Right renal cortex interstitium (tissue), 3 donors: ENCODE results near the gene SLC66A2. TPM values are rescaled to one million over a fixed set of nuclear protein-coding genes. Genes with fewer than 3 reads are reported as not detected.

Source experiments
- DNase-seq, 3 donors: peaks; one replicate each; pipeline ENCODE4 v3.0.0-alpha.2; 2013; ENCODE audit warnings: low read depth in 3 of 3, low spot score in 2 of 3
- polyA plus RNA-seq, 3 donors: library from polyadenylated mRNA; unstranded; fragments of 120-200 nt; gene quantifications; one replicate each; pipeline ENCODE4 v1.2.1, GENCODE V29; 2013; ENCODE audit not compliant: insufficient read length in 3 of 3

SLC66A2 gene
- polyA plus RNA-seq, 3 donors = 18.2 to 20.8 (median 20.3) TPM

DNA sequence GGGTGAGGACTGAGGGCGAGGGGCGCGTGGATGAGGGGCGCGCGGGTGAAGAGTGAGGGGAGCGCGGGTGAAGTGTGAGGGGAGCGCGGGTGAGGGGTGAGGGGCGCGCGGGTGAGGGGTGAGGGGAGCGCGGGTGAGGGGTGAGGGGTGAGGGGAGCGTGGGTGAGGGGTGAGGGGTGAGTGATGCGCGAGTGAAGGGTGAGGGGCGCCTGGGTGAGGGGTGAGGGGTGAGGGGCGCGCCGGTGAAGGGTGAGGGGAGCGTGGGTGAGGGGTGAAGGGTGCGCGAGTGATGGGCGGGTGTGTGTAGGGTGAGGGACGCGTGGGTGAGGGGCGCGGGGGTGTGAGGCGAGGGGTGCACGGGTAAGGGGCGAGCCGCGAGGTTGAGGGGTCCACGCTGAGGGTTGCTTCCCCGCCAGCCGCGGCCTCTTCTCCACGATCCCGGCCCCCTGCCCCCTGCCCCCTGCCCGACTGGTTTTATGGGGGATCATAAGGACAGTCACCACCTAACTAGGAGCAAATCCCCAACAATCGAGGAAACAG is 1.1 kb upstream of the SLC66A2 start:
- no peak for DNase-seq

DNA sequence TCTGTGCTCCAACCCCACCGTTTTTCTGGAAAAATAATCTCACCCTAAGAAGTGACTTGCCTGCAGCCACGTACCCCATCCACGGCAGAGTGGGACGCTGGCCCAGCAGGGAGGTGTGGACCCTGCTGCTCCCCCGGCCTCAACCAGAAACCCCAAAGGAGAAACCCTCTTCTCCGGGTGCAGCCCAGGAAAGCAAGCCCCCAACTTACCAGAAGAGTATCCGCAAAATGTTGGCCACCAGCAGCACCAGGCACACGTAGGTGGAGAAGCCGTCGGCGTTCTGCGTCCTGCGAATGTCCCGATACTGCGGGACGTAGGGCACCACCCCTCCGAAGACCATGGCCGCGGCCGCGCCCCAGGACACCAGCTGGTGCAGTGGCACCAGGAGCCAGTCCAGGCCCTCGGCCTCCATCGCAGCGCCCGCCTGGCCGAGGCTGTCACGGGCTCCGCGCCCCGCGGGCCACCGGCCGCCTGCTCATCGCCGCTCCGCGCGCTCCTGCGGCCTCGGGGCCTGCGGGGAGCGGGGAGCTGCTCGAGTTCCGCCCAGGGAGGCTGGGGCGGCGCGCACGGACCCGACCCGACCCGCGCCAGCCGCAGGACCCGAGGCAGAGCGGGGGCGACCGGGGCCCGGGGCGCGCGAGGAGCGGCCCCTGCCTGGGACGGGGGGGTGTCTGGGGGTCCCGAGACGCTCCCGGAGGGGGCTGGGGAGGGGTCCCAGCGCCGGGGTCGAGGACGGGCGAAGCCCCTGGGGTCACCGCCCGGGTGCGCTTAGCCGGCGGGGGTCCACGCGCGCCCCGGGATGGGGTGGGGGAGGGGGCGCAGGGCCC is 725 bp downstream of the SLC66A2 start:
- DNase-seq = no peak

DNA sequence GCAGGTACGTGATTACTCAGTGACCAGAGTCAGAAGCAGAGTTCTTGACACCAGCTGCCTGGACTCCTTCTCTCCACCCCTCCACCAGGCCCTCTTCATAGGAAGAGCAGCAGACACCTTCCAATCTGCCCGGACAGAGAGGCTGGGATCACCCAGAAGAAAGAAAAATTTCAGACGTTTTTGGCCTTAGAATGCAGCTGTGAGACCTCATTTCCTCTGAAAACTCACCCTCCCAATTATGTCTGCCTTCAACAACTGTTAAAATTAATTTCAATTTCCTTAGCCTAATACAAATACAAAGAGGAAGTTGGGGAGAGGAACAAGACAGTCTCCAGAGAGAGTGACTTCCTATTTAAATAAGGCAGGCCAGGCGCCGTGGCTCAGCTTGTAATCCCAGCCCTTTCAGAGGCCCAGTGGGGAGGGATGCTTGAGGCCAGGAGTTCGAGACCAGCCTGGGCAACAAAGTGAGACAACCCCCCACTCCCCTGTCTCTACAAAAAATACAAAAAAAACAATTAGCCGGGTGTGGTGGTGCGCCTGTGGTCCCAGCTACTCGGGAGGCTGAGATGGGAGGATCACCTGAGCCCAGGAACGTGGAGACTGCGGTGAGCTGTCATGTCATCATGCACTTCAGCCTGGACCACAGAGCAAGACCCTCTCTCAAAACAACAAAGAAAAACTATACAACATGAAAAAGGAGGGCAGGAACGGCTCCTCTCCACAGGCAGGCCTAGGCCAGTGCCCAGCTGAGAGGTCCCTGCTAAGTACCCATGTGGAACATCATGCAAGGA is 1.6 kb downstream of the SLC66A2 start:
- DNase-seq = no peak

DNA sequence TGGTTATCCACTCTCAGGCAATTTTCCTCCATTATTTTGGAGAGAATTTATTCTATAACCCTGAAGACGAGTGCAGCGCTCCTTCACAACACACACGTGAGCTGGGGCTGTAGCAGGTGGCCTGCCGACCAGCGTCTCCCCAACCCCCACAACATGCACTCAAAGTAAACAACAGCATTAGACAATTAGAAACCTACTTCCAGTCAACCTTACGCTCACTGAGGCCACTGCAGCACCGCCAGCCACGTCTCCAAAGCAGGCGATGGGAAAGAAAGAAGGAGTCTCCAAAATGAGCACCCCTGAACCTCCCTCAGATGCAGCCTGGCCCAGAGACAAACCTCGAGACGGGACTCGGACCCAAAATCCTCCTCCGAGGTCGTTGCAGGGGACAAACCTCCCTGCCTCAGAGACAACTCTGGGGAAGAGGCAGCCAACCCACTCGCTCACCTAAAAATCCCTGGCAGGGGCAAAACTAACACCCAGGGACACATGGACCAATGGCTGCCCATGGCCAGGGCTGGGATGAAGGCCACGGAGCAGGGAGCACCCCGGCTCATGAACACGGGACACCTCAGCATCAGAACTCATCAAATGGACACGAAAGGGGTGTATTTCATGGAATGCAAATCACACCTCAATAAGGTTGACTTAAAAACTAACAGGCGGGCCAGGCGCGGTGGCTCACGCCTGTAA is 2.6 kb downstream of the SLC66A2 start:
- DNase-seq = no peak

DNA sequence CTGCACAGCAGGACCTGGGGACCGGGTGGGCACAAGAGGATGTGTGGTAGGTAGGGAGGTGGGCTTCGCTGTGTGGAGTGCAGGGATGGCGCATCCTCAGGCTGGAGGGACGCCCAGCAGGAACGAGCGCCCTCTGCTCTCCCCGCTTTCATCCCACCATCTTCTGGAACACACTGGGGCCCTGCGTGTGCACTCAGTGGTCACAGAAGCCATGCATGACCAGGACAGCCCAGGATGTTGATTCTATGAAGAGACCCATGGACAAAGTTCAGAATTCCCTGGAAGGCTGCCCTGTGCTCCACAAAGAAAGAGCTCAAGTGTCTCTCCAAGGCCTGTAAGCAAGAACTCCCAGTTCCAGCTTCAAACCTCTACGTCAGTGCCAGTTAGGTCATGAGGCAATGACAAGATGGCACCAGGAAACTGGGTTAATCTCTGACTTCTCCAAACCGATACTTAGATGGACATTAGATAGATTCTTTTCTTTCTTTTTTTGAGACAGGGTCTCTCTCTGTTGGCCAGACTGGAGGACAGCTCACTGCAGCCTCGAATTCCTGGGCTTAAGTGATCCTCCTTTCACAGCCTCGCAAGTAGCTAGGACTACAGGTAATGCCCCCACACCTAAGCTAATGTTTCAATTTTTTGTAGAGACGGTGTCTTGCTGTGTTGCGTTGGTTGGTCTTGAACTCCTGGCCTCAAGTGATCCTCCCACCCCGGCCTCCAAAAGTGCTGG is 3.4 kb downstream of the SLC66A2 start:
- DNase-seq = no peak

DNA sequence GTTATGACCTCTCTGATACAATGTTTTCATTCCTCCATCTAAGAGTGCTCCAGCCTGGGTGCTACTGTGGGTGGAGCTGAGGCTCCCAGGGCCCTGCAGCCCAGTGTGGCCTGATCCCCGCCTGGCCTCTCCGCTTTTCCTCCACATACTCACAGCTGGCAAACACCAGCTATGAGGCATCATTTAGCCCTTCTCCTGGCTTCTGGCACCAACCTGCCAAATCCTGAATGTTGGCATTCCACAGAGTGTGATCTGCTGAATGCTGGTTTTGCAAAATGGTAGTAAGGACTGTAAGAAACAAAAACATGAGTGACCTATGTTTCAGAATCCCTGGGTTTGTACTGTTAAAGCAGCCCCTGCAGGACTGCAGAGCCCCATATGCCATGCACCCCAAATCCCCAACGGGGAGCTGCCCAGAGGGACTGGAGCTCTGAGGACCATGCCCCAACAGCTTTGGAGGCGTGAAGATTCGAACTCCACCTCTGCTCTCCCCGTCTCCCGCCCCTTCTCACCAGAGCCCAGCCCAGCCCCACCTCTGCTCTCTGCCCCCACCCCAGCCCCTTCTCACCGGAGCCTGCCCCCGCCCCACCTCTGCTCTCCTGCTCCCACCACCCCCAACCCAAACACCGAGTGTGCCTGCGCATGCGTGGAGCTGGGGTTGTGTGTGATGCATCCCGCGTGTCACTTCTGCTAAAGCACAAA is 4.2 kb downstream of the SLC66A2 start:
- no peak for DNase-seq

DNA sequence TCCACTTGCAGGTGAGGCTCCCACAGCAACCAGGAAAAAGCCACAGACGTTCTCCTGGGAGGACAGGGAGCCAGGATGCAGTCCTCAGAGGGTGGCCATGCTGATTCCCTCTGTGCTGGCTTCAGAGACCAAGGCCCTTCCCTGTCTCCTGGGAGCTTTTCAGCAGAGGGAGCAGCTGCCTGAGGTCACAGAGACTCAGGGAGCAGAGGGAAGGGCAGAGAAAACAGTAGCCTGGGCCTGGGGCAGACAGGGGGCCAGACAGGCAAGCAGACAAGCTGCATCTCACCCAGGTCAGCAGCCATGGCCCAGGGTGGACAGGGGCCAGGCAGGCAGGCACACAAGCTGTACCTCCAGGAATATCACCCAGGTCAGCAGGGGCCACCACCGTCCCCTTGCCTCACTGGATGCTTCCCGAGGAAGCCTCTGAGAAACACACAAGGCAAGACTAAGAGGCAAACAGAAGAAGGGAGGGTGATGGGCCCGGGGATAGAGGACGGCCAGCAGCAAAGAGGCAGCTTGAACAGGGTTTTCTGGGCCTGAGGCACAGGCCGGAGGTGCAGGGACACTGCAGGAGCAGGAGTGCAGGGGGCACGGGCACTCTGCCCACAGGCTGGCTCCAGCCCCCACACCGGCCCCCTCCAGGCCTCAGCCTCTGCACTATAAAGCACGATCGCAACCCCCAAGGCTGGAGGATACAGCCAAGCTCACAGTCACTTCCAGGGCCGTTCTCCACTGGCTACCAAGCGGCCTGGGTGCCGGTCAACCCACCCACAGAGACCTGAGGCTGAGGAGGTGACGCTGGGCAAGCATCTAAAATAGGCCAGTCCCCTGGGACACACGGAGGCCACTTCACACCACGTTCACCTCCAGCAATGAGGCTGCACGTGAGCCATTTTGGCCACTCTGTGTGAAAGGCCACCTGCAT is 6.1 kb downstream of the SLC66A2 start:
- DNase-seq = no peak

DNA sequence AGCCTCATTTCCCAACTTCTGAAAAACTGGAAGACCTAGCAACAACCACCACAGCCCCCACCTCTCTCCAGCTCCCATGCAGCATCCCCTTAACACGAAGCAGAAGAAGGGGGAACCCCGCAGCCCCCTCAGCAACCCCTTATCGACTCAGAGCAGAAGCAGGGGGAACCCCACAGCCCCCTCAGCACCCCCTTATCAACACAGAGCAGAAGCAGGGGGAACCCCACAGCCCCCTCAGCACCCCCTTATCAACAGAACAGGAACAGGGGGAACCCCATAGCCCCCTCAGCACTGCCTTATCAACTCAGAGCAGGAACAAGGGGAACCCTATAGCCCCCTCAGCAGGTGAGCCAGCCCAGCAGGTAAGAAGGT is 6.7 kb downstream of the SLC66A2 start:
- DNase-seq = no peak

DNA sequence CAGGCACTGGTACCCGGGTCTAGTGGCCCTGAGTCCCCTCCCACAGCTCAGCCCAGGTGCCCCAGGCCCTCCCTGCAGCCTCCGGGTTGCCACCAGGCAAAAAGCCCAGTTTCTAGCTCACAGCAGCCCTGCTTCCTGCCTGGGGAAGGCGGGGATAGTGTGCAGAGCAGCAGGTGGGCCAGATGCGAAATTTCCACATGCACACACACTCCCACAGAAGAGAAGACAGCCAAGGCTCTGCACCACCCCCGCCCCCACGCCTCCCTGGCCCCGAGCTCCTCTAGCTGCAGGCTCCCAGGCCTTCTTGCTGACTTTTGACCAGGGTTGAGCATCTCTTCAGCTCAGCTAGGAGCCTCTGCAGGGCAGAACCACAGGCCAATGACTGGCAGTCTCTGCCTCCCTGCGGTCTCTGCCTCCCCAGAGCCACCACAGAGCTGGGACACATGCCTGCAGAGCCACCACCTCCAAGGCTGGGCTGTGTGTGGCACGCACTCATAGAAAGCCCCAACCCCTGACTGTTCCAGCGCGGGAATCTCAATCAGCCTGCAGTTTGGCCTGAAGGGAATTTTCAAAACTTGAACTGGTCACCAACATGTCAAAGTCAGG is 7.2 kb downstream of the SLC66A2 start:
- DNase-seq = no peak

DNA sequence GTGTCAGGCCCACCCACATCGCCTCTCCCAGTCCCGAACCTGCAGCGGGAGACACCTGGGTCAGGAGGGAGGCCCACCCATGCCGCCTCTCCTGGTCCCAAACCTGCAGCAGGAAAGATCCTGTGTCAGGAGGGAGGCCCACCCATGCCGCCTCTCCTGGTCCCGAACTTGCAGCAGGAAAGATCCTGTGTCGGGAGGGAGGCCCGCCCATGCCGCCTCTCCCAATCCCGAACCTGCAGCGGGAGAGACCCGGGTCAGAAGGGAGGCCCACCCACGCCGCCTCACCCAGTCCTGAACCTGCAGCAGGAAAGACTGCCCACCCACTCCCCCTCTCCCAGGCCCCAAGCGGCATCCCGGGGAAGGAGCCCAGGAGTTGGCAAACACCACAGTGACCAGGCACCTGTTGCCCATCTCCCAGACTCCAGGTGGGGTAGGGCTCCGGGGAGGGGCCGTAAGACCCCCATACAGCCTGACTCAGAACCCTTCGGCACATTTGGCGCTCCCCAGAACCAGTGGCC is 7.8 kb downstream of the SLC66A2 start:
- no peak for DNase-seq

DNA sequence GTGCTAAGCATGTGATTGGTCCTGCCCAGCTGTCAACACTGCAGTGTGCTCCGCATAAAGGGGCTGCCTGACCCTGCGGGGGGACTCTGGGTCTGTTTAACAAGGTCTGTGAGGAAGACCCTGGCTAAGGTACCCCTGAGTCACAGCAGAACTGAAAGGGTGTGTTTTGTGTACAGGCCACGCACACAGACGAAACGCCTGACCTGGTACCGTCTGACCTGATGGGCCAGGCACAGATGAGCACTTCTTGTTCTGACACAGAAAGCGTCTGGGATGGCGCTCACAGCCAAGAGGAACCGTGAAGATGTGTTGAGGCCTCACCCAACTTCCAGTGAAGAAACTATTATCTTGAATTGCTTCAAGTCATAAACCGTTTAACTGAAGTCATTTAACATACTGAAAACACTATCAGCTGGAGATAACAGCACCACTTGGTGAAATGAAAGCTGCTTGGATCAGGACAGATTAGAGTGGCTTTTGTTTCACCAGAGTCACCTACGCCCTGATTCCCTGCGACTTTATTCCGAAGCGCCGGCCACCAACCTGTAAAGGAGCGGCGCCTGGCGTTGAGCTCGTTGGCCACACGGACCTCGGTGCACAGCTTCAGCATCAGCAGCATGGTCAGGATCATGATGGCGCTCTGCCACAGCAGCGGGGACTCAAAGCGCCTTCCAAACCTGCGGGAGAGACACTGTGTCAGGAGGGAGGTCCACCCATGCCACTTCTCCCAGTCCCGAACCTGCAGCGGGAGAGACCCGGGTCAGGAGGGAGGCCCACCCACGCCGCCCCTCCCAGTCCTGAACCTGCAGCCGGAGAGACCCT is 8.5 kb downstream of the SLC66A2 start:
- no peak for DNase-seq

DNA sequence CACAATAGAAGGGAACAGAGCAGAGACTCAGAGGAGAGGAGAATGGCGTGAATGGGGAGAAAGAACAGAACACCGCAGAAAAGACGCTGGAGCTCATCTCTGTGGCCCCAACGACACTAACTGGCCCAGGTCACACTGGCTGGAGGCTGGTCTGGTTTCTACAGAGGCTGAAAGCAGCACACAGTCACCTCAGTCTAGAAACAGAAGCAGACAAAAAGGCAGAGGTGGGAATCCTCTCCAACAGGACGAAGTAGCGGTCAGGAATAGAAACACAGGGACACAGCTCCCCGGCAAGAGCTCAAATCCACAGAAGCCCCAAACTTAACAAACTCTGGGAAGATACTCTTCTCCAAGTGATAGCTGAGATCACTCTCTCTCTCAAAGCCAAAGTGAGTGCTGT is 9.2 kb downstream of the SLC66A2 start:
- DNase-seq = no peak

DNA sequence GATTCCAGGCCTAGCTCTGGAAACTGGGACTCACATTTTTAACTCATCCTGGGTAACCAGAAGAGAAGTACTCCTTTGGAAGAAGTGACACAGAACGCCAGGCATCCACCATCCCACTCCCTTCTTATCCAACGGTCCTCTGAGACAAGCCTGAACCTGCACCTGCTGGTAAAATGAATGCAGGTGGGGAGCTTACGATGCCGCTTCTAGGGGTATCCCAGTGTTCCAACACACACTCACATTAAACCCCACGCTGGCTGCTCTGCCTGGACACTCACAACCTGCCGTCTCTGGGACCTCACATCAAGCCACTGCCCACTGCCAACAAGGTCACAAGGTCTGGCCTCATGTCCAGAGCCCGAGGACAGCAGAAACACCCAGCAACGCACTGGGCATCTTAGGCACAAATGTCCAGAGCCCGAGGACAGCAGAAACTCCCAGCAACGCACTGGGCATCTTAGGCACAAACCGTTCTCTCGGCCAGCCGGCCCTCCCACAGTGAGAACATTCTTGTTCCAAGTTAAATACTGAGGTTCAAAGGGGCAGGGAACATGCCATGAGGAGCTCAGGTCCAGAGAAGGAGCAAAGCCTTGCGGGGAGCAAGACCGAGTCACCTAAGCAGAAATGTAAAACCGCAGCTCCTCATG is 9.9 kb downstream of the SLC66A2 start:
- no peak for DNase-seq

DNA sequence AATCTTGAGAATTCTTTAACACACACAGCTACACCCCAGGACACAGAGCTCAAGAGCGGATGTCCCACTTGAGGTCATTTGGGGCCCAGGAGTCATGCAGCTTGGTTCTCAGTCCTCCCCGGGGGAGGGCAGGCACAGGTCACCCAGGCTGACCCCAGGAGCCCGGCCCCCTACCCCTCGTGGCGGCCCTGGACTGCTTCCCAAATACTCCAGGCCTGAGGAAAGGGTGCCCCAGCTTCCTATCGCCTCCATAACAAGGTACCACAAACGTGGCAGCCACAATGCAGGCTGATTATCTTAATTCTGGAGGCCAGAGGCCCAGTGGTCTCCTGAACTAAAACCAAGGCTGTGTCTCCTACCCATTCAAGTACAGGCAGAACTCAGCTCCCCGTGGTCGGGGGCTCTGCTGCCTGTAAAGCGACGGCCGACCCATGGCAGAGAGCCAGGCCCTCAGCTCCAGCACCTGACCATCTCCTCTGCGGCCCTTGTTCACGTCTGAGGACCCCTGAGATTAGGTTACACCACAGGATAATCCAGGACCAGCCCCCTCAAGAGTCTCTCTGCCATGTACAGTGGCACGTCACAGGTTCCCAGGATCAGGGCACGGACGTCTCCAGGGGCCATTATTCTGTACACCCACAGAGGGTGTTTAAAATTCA is 10.5 kb downstream of the SLC66A2 start:
- no peak for DNase-seq

DNA sequence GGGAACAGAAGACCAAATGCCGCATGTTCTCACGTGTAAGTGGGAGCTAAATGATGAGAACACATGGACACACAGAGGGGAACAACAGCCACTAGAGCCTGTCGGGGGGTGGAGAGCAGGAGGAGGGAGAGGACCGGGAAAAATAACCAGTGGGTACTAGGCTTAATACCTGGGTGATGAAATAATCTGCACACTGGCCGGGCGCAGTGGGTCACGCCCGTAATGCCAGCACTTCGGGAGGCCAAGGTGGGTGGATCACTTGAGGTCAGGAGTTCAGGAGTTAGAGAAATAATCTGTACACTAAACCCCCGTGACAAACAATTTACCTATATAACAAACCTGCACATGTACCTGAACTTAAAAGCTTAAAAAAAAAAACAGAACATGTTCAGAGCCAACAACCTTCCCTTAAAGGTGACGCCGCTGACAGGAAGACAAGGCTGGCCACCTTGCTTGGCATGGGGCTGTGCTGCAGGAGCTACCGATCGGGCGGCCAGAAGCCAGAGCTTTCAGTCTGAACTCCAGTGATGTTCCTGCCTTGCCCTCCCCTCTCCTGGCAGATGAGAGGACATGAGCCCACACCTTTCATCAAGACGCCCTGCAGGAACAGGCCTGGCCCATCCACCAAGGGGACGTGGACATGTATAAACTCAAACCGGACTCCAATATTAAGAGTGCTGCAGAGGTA is 11.2 kb downstream of the SLC66A2 start:
- DNase-seq = no peak

DNA sequence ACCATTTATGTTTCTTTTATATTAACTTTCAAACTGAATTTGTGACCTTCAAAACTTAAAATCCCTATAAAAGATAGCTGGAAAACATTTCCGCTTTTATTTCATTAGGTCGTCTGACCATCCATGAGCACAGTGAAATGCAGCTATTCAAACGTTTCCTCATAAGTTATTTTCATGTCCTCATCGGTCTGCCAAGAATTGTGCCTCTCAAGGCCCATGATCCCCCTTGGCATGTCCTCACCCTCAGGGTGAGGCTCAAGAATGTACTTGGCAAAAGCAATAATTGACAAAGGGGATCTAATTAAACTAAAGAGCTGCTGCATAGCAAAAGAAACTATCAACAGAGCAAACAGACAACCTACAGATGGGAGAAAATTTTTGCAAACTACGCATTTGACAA is 12.4 kb downstream of the SLC66A2 start:
- no peak for DNase-seq
